ENCODE data around the gene AGPAT4.

Gene AGPAT4

GRCh38 chr6:161137839-161138542 is 135.9 kb downstream of the AGPAT4 start:
- TF ChIP-seq JUND (IDR thresholded peaks at IDR 0.05; ENCODE audit: low read depth), result no peak
- no peak for DNase-seq (ENCODE audit: low read depth in 1 of 2, low spot score in 1 of 2)
- in situ Hi-C loops (cut with HindIII; ENCODE audit: low pct_unique_long_range_greater_than_20kb, low sequenced_read_pairs), result no loop called here

GRCh38 chr6:161137320-161137719 is 136.5 kb downstream of the AGPAT4 start:
- in situ Hi-C loops (cut with HindIII; ENCODE audit: low pct_unique_long_range_greater_than_20kb, low sequenced_read_pairs), result no loop called here
- DNase-seq (ENCODE audit: low read depth in 1 of 2, low spot score in 1 of 2), result no peak
- no peak for TF ChIP-seq JUND (IDR thresholded peaks at IDR 0.05; ENCODE audit: low read depth)

GRCh38 chr6:161136655-161137054 is 137.2 kb downstream of the AGPAT4 start:
- in situ Hi-C loops (cut with HindIII; ENCODE audit: low pct_unique_long_range_greater_than_20kb, low sequenced_read_pairs), result no loop called here
- DNase-seq (ENCODE audit: low read depth in 1 of 2, low spot score in 1 of 2), result no peak
- TF ChIP-seq JUND (IDR thresholded peaks at IDR 0.05; ENCODE audit: low read depth), result no peak

- TF ChIP-seq JUND (IDR thresholded peaks at IDR 0.05; ENCODE audit: low read depth), result no peak
- in situ Hi-C loops (cut with HindIII; ENCODE audit: low pct_unique_long_range_greater_than_20kb, low sequenced_read_pairs), result no loop called here
- no peak for DNase-seq (ENCODE audit: low read depth in 1 of 2, low spot score in 1 of 2)
These were observed 137.9 kb downstream of the AGPAT4 start for GRCh38 chr6:161135695-161136591.

GRCh38 chr6:161134550-161135298 is 139.1 kb downstream of the AGPAT4 start:
- in situ Hi-C loops (cut with HindIII; ENCODE audit: low pct_unique_long_range_greater_than_20kb, low sequenced_read_pairs), result no loop called here
- no peak for DNase-seq (ENCODE audit: low read depth in 1 of 2, low spot score in 1 of 2)
- no peak for TF ChIP-seq JUND (IDR thresholded peaks at IDR 0.05; ENCODE audit: low read depth)

DNA sequence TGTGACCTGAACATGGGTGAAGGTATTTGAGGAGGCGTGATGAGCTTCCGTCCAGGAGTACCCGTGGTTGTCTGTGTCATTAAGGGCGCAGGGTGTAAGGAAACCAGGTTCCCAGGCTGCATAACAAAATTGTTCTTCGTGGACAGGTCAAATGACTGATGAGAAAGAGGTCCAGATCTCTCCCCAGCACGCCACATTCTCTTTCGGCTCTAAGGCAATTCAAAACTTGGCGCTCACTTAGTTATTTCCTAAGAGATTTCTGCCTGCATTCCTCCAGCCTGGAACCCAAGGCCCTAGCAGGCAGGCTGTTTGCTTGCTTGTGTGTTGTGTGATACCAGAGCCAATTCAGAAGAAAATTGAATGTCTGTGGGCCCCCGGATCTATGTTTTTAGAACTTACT is 139.9 kb downstream of the AGPAT4 start:
- DNase-seq (ENCODE audit: low read depth in 1 of 2, low spot score in 1 of 2), result no peak
- no peak for TF ChIP-seq JUND (IDR thresholded peaks at IDR 0.05; ENCODE audit: low read depth)
- in situ Hi-C loops (cut with HindIII; ENCODE audit: low pct_unique_long_range_greater_than_20kb, low sequenced_read_pairs), result no loop called here

GRCh38 chr6:161132384-161132783 is 141.5 kb downstream of the AGPAT4 start:
- TF ChIP-seq JUND (IDR thresholded peaks at IDR 0.05; ENCODE audit: low read depth), result no peak
- no peak for DNase-seq (ENCODE audit: low read depth in 1 of 2, low spot score in 1 of 2)
- in situ Hi-C loops (cut with HindIII; ENCODE audit: low pct_unique_long_range_greater_than_20kb, low sequenced_read_pairs), result no loop called here

DNA sequence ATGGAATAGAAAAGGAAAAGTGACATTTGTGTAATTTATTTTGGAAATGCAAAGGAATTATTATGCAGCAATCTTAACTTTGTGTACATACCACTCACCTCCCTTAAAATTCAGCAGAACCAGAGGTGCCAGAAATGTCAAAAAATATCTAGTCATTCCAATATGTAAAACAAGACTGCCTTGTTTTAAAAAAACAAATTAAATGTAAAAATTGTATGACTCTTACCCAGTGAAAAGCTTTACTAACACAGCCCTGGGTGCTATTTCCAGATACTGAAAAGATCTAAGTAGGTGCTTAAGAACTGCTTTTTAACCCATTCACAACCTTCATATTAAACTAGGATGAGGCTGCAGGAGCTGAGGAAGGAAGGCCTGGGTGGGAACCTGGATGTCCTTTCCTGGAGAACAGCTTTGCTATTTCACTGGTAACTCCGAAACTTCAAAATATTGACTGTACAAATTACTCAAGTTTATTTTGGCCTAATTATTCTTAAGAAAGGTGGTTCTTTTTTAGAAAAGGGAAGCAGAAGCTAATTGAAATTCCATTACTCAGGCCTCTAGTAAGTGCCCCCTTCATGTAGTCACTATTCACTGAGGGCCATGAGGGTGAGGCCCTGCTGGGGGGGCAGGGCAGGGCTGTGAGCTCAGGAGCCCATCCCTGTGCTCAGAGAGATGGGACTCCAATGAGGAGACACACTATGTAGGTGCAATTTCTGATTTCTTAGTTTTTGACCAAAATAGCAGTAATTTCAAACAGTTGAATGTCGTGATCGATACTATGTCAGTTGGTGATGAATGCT is 142.7 kb downstream of the AGPAT4 start:
- DNase-seq (ENCODE audit: low read depth in 1 of 2, low spot score in 1 of 2), result no peak
- TF ChIP-seq JUND (IDR thresholded peaks at IDR 0.05; ENCODE audit: low read depth), result no peak
- in situ Hi-C loops (cut with HindIII; ENCODE audit: low pct_unique_long_range_greater_than_20kb, low sequenced_read_pairs), result no loop called here

- in situ Hi-C loops (cut with HindIII; ENCODE audit: low pct_unique_long_range_greater_than_20kb, low sequenced_read_pairs), result no loop called here
- DNase-seq (ENCODE audit: low read depth in 1 of 2, low spot score in 1 of 2), result peak in 1 of 2 experiments; percentile 15
- no peak for TF ChIP-seq JUND (IDR thresholded peaks at IDR 0.05; ENCODE audit: low read depth)
These were observed 143.3 kb downstream of the AGPAT4 start for GRCh38 chr6:161130541-161130940.

GRCh38 chr6:161128680-161129196 is 145.1 kb downstream of the AGPAT4 start:
- DNase-seq (ENCODE audit: low read depth in 1 of 2, low spot score in 1 of 2), result no peak
- no peak for TF ChIP-seq JUND (IDR thresholded peaks at IDR 0.05; ENCODE audit: low read depth)
- in situ Hi-C loops (cut with HindIII; ENCODE audit: low pct_unique_long_range_greater_than_20kb, low sequenced_read_pairs), result no loop called here

DNA sequence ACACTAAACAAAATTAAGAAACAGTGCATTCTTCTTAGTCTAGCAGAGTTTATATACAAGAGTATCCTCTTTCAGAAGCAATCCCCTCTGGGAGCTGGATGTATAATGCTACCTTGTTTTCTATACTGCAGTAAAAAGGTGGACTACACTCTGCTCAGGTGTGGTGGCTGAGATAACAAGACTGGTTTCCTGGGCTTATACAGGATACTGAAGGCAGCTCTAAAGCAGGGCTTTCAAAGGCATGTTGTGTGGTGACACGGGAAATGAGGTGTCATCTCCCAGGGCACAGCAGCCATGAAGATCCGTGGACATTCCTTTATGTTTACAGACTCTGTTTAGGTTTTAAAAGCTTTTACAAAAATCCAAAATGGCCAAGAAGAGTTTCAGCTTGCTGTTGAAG is 145.6 kb downstream of the AGPAT4 start:
- no peak for DNase-seq (ENCODE audit: low read depth in 1 of 2, low spot score in 1 of 2)
- no peak for TF ChIP-seq JUND (IDR thresholded peaks at IDR 0.05; ENCODE audit: low read depth)
- in situ Hi-C loops (cut with HindIII; ENCODE audit: low pct_unique_long_range_greater_than_20kb, low sequenced_read_pairs), result no loop called here
